Astrocyte (in vitro differentiated cells and primary cell): ENCODE measurements around the gene ARHGAP9.

Experiments used
- EZH2 ChIP-seq: IDR thresholded peaks from 2 replicates; pipeline ENCODE4 v1.6.1; 2012; ENCODE audit warnings: mild to moderate bottlenecking, low read length, inconsistent platforms; ENCODE audit not compliant: insufficient read depth
- TF ChIP-seq, protein P1 (sequence below): IDR thresholded peaks from 2 replicates; pipeline ENCODE4 v1.5.1; 2011; ENCODE audit warnings: low read depth, mild to moderate bottlenecking, inconsistent platforms, low read length, moderate library complexity; ENCODE audit not compliant: insufficient read depth

DNA sequence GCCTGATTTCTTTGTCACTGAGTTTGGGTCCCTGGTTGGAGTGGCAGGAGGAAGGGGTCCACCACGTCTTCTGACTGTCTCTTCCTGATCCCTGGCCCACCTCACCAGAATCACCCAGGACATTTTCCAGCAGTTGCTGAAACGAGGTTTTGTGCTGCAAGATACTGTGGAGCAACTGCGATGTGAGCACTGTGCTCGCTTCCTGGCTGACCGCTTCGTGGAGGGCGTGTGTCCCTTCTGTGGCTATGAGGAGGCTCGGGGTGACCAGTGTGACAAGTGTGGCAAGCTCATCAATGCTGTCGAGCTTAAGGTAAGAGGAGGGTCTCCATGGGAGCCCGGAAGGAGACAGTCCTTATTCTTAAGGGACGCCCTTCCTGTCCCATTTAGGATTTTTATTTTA, 20.5 kb upstream of the ARHGAP9 start:
- TF ChIP-seq, protein P1, sequence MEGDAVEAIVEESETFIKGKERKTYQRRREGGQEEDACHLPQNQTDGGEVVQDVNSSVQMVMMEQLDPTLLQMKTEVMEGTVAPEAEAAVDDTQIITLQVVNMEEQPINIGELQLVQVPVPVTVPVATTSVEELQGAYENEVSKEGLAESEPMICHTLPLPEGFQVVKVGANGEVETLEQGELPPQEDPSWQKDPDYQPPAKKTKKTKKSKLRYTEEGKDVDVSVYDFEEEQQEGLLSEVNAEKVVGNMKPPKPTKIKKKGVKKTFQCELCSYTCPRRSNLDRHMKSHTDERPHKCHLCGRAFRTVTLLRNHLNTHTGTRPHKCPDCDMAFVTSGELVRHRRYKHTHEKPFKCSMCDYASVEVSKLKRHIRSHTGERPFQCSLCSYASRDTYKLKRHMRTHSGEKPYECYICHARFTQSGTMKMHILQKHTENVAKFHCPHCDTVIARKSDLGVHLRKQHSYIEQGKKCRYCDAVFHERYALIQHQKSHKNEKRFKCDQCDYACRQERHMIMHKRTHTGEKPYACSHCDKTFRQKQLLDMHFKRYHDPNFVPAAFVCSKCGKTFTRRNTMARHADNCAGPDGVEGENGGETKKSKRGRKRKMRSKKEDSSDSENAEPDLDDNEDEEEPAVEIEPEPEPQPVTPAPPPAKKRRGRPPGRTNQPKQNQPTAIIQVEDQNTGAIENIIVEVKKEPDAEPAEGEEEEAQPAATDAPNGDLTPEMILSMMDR = no peak
- TF ChIP-seq EZH2 = no peak
